HCT116 (cell line): ENCODE data around the gene DRC7. TPM values are rescaled to one million over a fixed set of nuclear protein-coding genes. Genes with fewer than 3 reads are reported as not detected.

Experiments
- ATAC-seq: fragments of 200-7000 bp; cut with Tn5 transposase; 2 replicates; pipeline ENCODE4 v1.9.1; 2020; ENCODE audit warnings: mild to moderate bottlenecking, moderate library complexity
- BruUV-seq: library from RNA; stranded (reverse); fragments of 400-500 nt; replicated peaks from 2 replicates; lab custom pipeline; 2021; lab: Mats Ljungman, UMichigan
- CTCF ChIA-PET: fragments of 300-600 bp; sonication (Branson Sonifier 250); formaldehyde crosslinking; loops from one replicate; lab custom pipeline; 2021; ENCODE audit warnings: antibody characterized with exemption; lab: Charles Lee
- POLR2A ChIA-PET: fragments of 300-600, 350-600 bp; sonication (Branson Sonifier 250); formaldehyde crosslinking; loops from one replicate; lab custom pipeline; 2021; ENCODE audit warnings: antibody characterized with exemption; lab: Charles Lee
- RAD21 ChIA-PET, 2 experiments: fragments of 300-600 bp; sonication (Branson Sonifier 250); formaldehyde crosslinking; loops; one replicate each; lab custom pipeline; 2023; ENCODE audit warnings: low total read pairs in 2 of 2; ENCODE audit not compliant: uncharacterized antibody in 2 of 2, unreplicated experiment in 2 of 2, low non-redundant PET in 1 of 2; lab: Charles Lee
- DNase-seq: peaks from one replicate; pipeline ENCODE4 v3.0.0-alpha.2; 2010; ENCODE audit warnings: low read depth, low spot score
- H2AFZ ChIP-seq: fragments of 200-600 bp; shearing (Covaris generic), sonication (generic); 2 replicates; pipeline ENCODE4 v1.6.1; 2017; ENCODE audit warnings: low read depth, mixed run types, mixed read lengths, antibody characterized with exemption, low read length; ENCODE audit not compliant: poor library complexity, severe bottlenecking
- H3K27ac ChIP-seq: 2 replicates; pipeline ENCODE4 v1.5.1; 2012; ENCODE audit warnings: low read depth, low read length
- H3K27me3 ChIP-seq: fragments of 200-600 bp; sonication (generic); 2 replicates; pipeline ENCODE4 v1.6.1; 2016; ENCODE audit warnings: mixed run types, low read length, mixed read lengths; ENCODE audit not compliant: insufficient read depth
- H3K36me3 ChIP-seq, 2 experiments: fragments of 200-500 bp in 1 of 2; fragments of 200-600 bp in 1 of 2; sonication (Bioruptor generic) in 1 of 2; sonication (generic) in 1 of 2; 2 replicates each; pipeline versions ENCODE4 v1.5.1 to v1.6.1; 2014 to 2016; ENCODE audit warnings: low read length in 2 of 2, inconsistent platforms in 1 of 2, mixed read lengths in 1 of 2, mixed run types in 1 of 2; ENCODE audit not compliant: insufficient read depth in 2 of 2, control insufficient read depth in 1 of 2
- H3K4me1 ChIP-seq, 2 experiments: fragments of 200-600 bp in 1 of 2; sonication (generic) in 1 of 2; 2 replicates each; pipeline versions ENCODE4 v1.5.1 to v1.6.1; 2012 to 2017; ENCODE audit warnings: low read length in 2 of 2, inconsistent platforms in 1 of 2, mild to moderate bottlenecking in 1 of 2, mixed read lengths in 1 of 2, mixed run types in 1 of 2, moderate library complexity in 1 of 2; ENCODE audit not compliant: insufficient read depth in 2 of 2, control insufficient read depth in 1 of 2
- H3K4me2 ChIP-seq: fragments of 200-600 bp; sonication (generic); 2 replicates; pipeline ENCODE4 v1.6.1; 2017; ENCODE audit warnings: mixed run types, low read length, mixed read lengths
- H3K4me3 ChIP-seq, 2 experiments: fragments of 200-600 bp in 1 of 2; sonication (generic) in 1 of 2; replicated peaks in 1 of 2; 2 replicates each; pipeline ENCODE4 v1.5.1; 2011 to 2016; ENCODE audit warnings: low read length in 2 of 2, control low read depth in 1 of 2, low read depth in 1 of 2, mild to moderate bottlenecking in 1 of 2, mixed read lengths in 1 of 2, mixed run types in 1 of 2
- H3K79me2 ChIP-seq: fragments of 200-600 bp; sonication (generic); 2 replicates; pipeline ENCODE4 v1.6.1; 2017; ENCODE audit warnings: mild to moderate bottlenecking, mixed run types, low read length, moderate library complexity, mixed read lengths; ENCODE audit not compliant: insufficient read depth
- H3K9ac ChIP-seq: fragments of 200-600 bp; sonication (generic); 2 replicates; pipeline ENCODE4 v1.6.1; 2016; ENCODE audit warnings: low read length, mixed read lengths
- H3K9me2 ChIP-seq: fragments of 200-600 bp; sonication (generic), shearing (Covaris generic); 2 replicates; pipeline ENCODE4 v1.6.1; 2017; ENCODE audit warnings: mixed run types, mild to moderate bottlenecking, moderate library complexity; ENCODE audit not compliant: insufficient read depth
- H3K9me3 ChIP-seq, 2 experiments: fragments of 200-500 bp in 1 of 2; fragments of 200-600 bp in 1 of 2; sonication (Bioruptor generic) in 1 of 2; sonication (generic) in 1 of 2; 2 replicates each; pipeline ENCODE4 v1.6.1; 2014 to 2017; ENCODE audit warnings: low read length in 2 of 2, mixed read lengths in 2 of 2, inconsistent platforms in 1 of 2, low read depth in 1 of 2, mild to moderate bottlenecking in 1 of 2, mixed run types in 1 of 2, moderate library complexity in 1 of 2; ENCODE audit not compliant: control insufficient read depth in 1 of 2, insufficient read depth in 1 of 2
- H4K20me1 ChIP-seq: fragments of 200-600 bp; sonication (generic), shearing (Covaris generic); 2 replicates; pipeline ENCODE4 v1.6.1; 2017; ENCODE audit warnings: mixed run types, mild to moderate bottlenecking, moderate library complexity; ENCODE audit not compliant: insufficient read depth
- ATF3 ChIP-seq: IDR thresholded peaks from 2 replicates; pipeline ENCODE4 v1.6.1; 2012
- EGR1 ChIP-seq: IDR thresholded peaks from 2 replicates; pipeline ENCODE4 v1.6.1; 2012; ENCODE audit warnings: low read depth
- ELF1 ChIP-seq: IDR thresholded peaks from 2 replicates; pipeline ENCODE4 v1.6.1; 2012; ENCODE audit warnings: low read depth, borderline replicate concordance
- EZH2 ChIP-seq: fragments of 200-600 bp; sonication (generic); IDR thresholded peaks from 2 replicates; pipeline ENCODE4 v1.6.1; 2017; ENCODE audit warnings: antibody characterized with exemption, mixed run types
- JUND ChIP-seq: IDR thresholded peaks from 2 replicates; pipeline ENCODE4 v1.6.1; 2012
- POLR2A ChIP-seq: IDR thresholded peaks from 2 replicates; pipeline ENCODE4 v1.7.0; 2011; ENCODE audit warnings: borderline replicate concordance; ENCODE audit not compliant: insufficient read depth, insufficient read length; ENCODE audit errors: extremely low read depth
- RAD21 ChIP-seq: IDR thresholded peaks from 2 replicates; pipeline ENCODE4 v1.6.1; 2012; ENCODE audit warnings: low read depth, mild to moderate bottlenecking
- REST ChIP-seq: IDR thresholded peaks from 2 replicates; pipeline ENCODE4 v1.6.1; 2012; ENCODE audit warnings: low read depth
- SIN3A ChIP-seq: IDR thresholded peaks from 2 replicates; pipeline ENCODE4 v1.6.1; 2012; ENCODE audit warnings: low read depth
- TCF7L2 ChIP-seq: IDR thresholded peaks from 2 replicates; pipeline ENCODE4 v1.7.0; 2011; ENCODE audit warnings: borderline replicate concordance, inconsistent platforms; ENCODE audit not compliant: insufficient read depth, insufficient read length; ENCODE audit errors: extremely low read depth
- ZNF274 ChIP-seq: fragments of 200-500 bp; sonication (Bioruptor generic); IDR thresholded peaks from 2 replicates; pipeline ENCODE4 v1.6.1; 2014; ENCODE audit warnings: mild to moderate bottlenecking, low read depth, low read length, inconsistent platforms
- intact Hi-C: fragments of 100-400 bp; cut with micrococcal nuclease; formaldehyde crosslinking; loops from 2 replicates; pipeline ENCODE4 v1.10.0; 2022
- total RNA-seq: library from RNA; stranded (reverse); gene quantifications from one replicate; pipeline ENCODE4 v1.2.1, GENCODE V29; 2021; ENCODE audit not compliant: unreplicated experiment
- TF ChIP-seq, protein P1 (sequence below): IDR thresholded peaks from 2 replicates; pipeline ENCODE4 v1.6.1; 2011; ENCODE audit warnings: mild to moderate bottlenecking, low read length, moderate library complexity; ENCODE audit not compliant: insufficient replicate concordance; ENCODE audit errors: extremely low read depth

Gene DRC7
- total RNA-seq, 1 experiment from 2014 or later, result 0.91 TPM

DNA sequence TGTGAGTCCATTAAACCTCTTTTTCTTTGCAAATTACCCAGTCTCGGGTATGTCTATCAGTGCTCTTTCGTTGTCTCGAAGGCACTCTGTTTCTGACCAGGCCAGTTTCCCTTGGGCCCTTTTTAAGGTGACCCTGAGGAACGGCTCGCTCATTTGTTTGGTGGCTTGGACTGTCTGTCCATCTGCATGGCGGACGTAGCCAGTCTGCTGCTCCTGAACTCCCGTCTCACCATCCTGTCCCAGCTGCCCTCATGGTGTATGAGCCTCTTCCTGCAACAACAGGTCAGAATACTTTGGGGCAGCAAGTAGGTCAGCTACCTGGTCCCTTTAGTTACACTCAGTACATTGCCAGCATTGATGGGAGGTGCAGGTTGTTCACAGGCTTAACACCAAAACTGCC lies 19.0 kb downstream of the DRC7 start:
- no peak for ATAC-seq
- RAD21 ChIA-PET, result no interaction called here
- BruUV-seq, result no TSS peak

More for the DNA sequence above, 19.0 kb downstream of the DRC7 start:
- no peaks in the 10 kb centered on the region for H3K79me2 ChIP-seq
- ChIA-PET POLR2A (no interaction called here), CTCF (no interaction called here)
- H3K27ac ChIP-seq, result no peak overlapping the region
- H3K4me2 ChIP-seq, result no peak overlapping the region
- H3K36me3 ChIP-seq, result no peaks in the 10 kb centered on the region
- no peak overlapping the region for H2AFZ ChIP-seq
- H3K9me3 ChIP-seq, result no peaks in the 10 kb centered on the region
- H3K9me2 ChIP-seq, result no peaks in the 10 kb centered on the region
- no peak for TF ChIP-seq REST
- no peak for TF ChIP-seq JUND
- TF ChIP-seq EGR1, result no peak
- TF ChIP-seq ATF3, result no peak
- no peak for TF ChIP-seq TCF7L2
- no peak for TF ChIP-seq ZNF274
- TF ChIP-seq SIN3A, result no peak
- TF ChIP-seq ELF1, result no peak
- TF ChIP-seq EZH2, result no peak
- no peak for TF ChIP-seq POLR2A
- TF ChIP-seq, protein P1, sequence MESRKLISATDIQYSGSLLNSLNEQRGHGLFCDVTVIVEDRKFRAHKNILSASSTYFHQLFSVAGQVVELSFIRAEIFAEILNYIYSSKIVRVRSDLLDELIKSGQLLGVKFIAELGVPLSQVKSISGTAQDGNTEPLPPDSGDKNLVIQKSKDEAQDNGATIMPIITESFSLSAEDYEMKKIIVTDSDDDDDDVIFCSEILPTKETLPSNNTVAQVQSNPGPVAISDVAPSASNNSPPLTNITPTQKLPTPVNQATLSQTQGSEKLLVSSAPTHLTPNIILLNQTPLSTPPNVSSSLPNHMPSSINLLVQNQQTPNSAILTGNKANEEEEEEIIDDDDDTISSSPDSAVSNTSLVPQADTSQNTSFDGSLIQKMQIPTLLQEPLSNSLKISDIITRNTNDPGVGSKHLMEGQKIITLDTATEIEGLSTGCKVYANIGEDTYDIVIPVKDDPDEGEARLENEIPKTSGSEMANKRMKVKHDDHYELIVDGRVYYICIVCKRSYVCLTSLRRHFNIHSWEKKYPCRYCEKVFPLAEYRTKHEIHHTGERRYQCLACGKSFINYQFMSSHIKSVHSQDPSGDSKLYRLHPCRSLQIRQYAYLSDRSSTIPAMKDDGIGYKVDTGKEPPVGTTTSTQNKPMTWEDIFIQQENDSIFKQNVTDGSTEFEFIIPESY, result no peak
- no peak for TF ChIP-seq RAD21
- H3K27me3 ChIP-seq, result peaks cover 14% of the 10 kb centered on the region
- H3K9ac ChIP-seq, result no peak overlapping the region
- H4K20me1 ChIP-seq, result no peaks in the 10 kb centered on the region
- H3K4me1 ChIP-seq, result no peaks in the 10 kb centered on the region
- DNase-seq, result no peak
- intact Hi-C loops, result no loop called here
- H3K4me3 ChIP-seq, result no peak overlapping the region
